KBM-7 (cell line): Measurements from ENCODE around the gene ATP6V0D1.
"Not testable (repeated sequence)": the region's sequence is repeated elsewhere in the genome, so short reads cannot be mapped to it uniquely, and the experiment has no call there.

ENCODE experiments used
- DNase-seq: peaks from one replicate; pipeline ENCODE4 v3.0.0-alpha.2; 2015
- in situ Hi-C: fragments of 300-500 bp; cut with MboI; formaldehyde crosslinking; loops from 2 replicates; pipeline ENCODE4 v1.14.3; 2020; ENCODE audit warnings: low sequenced_read_pairs, low pct_unique_long_range_greater_than_20kb, mixed read lengths

The ATP6V0D1 gene

DNA sequence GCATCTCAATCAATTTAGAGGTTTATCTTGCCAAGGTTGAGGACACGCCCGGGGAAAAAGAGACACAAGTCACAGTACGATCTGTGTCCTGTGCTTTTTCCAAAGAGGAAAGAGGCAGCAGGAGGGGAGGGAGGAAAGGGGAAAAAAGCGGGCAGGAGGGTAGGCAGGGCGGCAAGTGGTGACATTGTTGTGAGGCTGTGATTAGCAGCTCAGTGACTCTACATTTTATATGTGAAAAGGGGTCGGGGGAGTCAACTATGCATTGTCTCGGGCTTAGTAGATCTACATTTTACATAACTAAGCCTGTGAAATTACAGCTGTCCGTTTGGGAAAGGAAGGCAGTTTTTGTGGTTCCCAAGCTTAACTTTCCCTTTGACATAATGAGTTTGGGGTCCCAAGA, 25.5 kb upstream of the ATP6V0D1 start:
- in situ Hi-C loops, result no loop called here
- DNase-seq, result no peak

DNA sequence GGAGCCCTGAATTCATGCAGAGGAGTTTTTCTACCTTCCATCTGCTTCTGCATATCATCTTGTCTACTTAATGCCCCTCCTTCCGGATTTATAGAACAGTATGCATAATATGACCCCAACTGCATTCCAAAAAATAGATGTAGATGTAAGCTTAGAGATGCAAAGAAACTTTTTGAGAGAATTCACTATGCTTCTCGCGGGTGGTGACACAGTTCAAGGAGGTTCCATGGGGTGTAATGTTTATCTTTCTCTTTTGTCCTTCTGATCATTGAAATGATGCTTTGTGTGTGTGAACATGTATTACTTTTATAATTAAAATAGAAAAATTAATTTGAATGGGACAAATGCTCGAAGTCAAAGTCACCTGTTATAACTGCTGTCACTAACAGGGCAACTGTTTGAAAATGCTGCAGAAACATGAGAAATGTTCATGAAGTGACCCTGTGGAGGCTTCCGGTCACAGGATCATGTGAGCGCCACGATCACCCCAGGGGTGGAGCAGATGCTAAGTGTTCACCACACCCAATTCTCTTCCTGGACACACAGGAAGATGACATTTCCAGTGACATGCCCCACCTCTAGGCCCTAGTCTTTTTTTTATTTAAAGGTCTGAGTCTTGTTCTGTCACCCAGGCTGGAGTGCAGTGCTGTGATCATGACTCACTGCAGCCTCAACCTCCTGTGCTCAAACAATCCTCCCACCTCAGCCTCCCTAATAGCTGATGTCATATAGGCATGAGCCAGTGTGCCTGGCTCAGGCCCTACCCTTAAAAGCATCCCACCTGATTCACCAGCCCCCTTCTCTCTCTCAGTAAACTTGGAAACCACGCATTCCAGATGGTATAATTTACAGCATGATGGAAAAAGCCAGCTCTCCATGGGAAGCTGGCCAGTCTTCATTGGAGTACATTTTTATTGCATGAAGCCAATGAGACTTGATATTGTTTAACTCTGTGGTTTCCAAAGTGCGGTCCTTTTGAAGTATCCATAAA, 23.4 kb upstream of the ATP6V0D1 start:
- in situ Hi-C loops, result no loop called here

DNA sequence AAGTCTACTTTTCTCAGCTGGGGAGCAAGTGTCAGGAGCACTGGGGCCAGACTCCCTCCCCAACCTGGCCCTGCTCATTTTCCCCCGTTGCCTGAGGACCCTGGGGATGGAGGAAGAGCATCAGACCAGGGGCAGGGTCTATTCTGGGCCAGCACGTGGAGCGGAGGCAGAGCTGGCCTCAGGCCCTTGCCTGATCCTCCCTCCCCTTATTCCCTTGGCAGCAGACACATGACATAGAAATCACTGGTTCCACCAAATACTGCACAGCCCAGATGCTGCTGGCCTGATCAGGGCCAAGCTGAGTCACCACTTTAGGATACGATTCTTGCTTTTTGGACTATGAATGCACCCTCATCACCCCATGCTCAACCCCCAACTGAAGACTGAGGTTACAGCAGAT, 18.1 kb upstream of the ATP6V0D1 start:
- in situ Hi-C loops, result no loop called here
- DNase-seq, result no peak

More for the DNA sequence above, 23.4 kb upstream of the ATP6V0D1 start:
- no peak for DNase-seq

DNA sequence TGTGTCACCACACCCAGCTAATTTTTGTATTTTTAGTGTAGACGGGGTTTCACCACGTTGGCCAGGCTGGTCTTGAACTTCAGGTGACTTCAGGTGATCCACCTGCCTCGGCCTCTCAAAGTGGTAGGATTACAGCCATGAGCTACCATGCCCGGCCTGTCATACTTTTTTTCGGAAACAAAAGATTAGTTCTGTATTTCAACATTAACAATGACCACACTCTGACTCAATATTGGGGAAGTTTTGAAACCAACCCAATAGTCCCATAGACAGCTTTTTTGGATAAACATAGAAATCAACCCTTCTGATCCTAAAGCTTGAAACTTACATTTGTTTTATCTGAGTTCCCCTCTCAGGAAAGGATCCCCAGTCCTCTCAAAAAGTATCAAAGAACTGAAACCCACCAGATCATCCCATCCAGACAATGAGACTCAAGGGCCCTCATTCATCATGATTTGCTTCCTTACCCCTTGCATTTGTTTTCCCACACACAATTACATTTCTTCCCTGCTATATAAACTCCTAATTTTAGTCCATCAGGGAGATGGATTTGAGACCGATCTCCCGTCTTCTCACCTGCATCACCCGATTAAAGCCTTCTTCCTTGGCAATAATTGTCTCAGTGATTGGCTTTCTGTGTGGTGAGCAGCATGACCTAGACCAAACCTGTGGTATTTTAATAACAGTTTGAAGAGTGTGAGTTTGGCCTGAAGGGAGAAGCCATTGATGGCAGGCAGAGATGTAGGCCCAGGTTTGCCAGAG, 9.6 kb upstream of the ATP6V0D1 start:
- DNase-seq, result no peak
- in situ Hi-C loops, result no loop called here

DNA sequence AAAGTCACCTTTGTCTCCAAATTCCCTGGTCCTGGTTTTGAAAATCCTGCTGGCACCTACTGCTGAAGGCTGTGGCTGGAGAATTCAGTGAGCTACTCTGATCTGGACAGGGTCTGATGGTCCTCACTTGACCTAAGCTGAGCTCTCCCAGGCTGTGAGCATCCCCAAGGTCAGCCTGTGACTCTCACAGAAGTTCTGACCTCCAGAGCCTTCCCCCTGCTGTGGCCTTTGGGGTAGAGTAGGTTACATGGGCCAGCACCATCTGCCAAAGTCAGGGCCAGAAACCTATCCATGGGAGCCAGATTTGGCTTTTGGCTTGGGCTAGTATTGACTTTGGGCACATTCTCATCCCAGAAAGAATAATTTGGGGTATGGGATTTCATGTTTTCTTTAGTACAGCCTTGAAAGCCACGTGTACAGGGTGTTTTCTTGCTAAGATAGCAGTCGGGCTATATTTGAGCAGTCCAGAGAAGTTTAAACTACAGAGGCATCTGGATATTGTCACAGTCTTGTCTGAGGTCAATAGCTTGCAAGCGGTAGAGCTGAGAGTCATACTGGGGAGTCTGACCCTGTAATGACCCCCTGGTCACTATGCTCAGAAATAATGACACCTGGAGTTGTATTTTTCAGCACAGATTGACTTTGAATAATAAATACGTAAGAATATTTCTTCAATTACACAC, 8.6 kb upstream of the ATP6V0D1 start:
- no peak for DNase-seq
- in situ Hi-C loops, result no loop called here

DNA sequence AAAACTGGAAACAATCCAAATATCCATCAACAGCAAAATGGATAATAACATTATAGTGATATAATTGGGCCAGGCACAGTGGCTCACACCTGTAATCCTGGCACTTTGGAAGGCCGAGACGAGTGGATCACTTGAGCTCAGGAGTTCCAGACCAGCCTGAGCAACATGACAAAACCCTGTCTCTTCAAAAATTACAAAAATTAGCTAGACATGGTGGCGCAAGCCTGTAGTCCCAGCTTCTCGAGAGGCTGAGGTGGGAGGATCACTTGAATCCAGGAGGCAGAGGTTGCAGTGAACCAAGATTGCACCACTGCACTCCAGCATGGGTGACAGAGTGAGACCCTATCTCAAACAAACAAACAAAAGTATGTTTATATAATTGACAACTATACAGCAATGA, 6.6 kb upstream of the ATP6V0D1 start:
- in situ Hi-C loops, DNase-seq: not testable (repeated sequence)

DNA sequence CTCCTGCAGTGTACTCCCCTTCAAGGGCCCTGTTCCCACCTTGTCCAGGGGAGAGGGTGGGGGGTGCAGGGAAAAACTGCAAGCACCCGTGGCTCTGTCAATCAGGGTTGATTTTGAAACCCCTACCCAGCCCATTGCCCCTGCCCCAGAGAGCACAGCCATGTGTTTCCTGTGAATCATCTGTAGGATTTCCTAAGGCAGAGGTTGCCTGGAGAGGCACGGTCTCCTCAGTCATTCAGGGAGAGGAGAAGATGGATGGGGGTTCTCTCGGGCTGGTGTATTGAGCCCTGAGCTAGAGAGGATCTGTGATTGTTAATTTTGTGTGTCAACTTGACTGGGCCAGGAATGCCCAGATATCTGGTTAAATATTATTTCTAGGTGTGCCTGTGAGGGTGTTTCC, 5.8 kb upstream of the ATP6V0D1 start:
- in situ Hi-C loops, result no loop called here
- DNase-seq, result no peak

DNA sequence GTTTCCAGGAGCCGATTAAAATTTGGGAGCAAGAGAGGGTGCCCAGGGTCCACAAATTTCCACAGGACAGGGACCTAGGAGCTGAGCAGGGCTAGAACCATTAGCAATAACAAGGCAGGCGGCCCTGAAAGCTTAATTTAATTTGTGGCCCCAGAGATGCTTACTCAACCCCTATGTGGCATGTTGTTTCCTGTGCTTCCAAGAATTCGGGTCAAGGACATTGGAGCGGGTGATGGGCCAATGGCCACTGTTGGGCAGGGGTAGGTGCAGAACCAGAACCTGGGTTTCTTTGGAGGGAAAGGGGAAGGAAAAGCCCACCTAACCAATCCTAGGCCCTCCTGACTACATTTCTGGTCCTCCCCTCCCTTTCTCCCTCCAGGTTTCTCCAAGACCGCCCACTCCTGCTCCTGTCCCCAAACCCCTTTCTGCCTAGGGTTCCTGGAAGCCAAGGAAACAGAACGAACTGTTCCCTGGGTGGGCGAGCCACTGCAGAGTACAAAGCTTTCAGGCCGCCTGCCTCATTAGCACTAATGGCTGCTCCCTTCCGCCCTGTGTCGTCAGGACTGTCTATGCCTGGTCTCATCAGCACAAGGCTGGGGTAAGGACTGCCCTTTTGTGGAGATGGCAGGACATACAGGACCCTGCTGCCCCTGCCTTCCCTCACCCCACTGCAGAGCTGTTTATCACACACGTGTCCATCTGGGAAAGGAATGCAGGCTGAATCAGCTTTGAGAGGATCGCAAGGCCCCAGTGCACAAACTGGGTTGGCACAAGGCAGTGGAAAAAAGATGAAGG, 3.0 kb upstream of the ATP6V0D1 start:
- DNase-seq, result no peak
- in situ Hi-C loops, result no loop called here

DNA sequence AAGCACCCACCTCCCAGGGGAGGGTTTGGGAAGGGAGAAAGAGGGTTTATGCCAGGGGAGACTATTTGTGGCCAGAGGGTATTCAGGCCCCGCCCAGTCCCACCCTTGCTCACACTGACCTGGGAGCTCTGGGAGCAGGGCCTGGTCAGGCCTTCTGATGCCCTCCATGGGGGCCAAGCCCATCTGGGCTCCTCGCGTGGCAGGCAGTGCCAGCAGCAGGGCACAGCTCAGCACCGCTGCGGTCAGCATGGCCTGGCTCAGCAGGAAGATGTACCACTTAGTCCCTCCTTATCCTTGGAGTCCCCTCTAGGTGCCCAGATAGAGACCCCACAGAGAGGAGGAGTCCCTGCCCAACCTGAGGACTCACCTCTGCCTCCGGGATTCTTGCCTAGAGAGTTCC, 2.2 kb upstream of the ATP6V0D1 start, which contains the start of gene AGRP:
TSS of gene AGRP (minus strand) at position 398 of the 400 bp plus-strand sequence. CDS start at position 249, 149 bp downstream.
- in situ Hi-C loops, result no loop called here
- DNase-seq, result no peak

DNA sequence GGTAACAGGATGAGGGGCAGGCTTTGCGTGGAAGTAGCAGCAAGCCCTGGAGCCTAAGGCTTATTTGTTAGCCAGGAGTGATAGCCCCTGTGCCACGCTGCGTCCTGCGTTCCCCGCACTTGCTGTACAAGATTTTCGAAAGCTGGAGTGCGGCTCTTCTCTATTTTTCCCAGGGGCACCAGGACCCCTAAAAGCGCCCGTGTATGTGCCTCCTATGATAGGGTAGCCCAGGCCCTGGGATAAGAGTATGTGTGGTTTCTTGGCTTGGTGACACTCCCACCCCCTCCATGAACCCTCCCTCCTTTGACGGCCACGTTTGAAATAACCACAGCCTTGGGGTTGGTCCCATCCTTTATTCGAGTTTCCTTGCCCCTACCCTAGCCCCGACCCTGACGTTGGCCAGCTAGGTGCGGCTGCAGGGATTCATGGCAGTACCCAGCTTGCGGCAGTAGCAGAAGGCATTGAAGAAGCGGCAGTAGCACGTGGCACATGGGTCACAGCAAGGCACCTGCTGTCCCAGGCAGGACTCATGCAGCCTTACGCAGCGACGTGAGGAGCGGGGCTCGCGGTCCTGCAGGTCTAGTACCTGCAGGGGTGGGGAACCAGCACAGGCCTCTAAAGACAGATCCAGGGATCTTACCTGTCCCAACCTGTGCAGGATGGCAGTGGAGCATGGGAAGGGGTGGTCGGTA, 1.4 kb upstream of the ATP6V0D1 start:
- no peak for DNase-seq
- in situ Hi-C loops, result no loop called here

DNA sequence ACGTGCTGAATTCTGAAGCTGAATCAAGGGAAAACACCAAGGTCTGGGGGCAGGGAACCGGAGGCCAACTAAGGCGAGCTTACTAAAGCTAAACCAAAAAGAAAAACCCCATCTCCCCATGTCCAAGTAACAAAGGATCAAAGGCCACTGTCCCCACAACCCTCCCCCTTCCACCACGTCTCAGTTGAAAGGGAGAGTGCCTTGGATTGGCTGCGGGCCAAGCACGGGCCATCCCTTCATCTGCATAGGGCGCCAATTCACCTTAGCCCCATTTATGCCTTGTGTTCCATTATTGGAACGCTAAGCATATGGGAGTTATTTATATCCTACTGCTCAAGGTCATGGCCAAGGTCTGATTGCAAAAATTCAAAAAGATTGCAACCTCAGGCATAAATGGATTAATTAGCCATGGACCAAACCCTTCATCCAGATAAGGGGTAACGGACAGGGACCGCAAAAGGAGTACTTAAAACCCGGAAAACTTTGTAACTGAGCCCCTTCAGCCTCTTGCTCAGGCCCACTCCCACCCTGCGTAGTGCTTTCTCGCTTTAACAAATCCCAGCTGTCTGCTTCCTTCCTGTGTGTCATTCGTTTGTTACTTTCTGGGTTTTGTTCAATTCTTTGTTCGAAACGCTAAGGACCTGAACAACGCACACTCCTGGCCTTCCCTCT, 740 bp upstream of the ATP6V0D1 start:
- in situ Hi-C loops, result no loop called here
- DNase-seq, result peak; percentile 37

DNA sequence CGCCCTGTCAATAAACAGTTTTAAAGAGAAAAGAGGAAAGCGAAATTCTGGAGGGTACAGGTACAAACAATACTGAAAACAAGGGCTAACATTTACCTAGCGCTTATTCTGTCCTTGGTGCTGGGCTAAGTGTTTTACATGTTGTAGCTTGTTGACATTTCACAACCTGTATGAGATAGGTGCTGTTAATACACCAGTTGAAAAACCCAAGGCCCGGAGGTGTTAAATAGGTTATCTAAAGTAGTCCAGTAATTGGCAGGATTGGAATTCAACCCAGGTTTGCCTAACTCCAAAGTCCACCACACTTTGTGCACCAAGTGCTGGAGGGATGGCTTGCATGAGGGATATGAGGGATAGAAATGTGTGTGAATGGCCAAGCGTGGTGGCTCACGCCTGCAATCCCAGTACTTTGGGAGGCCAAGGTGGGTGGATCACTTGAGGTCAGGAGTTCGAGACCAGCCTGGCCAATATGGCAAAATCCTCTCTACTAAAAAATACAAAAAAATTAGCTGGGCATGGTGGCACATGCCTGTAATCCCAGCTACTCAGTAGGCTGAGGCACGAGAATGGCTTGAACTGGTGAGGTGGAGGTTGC, 2.9 kb downstream of the ATP6V0D1 start:
- in situ Hi-C loops, result no loop called here
- no peak for DNase-seq

DNA sequence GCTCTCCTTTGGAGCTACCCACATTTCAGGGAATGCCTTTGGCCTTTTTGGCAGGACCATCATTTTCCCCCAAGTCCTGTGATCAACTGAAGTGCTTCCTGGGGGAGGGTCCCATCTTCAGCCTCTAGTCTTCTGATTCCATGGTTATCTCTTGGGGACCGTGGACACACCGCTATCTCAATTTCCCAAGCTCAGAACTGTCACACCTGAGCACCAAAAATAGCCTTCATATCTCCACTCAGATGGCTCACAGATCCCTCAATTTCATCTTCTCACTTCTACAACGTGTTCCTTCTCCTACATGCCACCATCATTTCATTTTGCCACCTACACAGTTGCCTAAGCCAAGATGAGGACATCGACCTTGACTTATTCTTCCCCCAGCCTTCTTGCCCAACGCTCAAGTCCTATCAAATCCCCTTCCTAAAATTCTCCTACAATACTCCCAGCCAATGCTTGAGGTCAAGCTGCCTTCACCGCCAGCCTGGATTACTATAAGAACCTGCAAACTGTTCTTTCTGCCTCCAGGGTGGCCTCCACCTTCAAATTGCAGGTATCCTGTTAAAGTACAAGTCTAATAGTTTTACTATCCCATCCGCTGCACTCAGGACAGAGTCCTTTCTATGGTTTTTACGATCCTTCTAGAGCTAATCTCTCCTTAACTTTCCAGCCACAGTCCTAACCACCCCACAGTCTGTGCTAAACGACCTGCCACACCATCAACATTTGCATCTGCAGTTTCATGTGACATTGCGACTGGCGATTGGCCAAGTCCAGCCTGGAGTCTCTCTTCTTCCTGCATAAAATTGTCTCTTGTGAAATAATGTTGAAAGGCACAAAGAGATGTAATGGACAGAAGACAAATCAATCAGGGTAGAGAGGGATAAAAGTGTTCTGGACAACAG, 6.2 kb downstream of the ATP6V0D1 start:
- in situ Hi-C loops, result no loop called here
- DNase-seq, result no peak

DNA sequence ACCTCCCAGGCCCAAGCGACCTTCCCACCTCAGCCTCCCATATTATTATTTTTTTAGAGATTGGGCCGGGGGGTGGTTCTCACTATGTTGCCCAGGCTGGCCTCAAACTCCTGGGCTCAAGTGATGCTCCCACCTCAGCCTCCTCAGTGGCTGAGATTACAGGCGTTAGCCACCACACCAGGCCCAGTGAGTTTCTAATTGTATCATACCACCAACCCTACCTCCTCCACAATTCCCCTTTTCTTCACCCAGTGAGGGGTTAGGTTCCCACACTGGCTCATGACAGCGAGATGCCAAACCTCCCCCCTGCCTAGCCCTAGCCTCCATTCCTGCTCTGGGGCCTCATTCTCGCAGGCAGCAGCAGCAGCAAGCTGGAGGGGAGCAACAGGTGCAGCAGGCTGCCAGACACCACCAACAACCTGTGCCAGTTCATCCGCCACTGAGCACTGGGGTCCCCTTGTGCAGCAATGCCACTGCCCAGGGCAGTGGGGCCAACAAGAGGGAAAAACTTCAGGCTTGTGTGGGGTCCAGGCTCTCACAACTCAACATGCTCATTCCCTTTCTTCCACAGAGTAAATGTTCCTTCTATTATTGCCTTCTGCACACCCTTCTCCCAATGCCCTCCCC, 9.1 kb downstream of the ATP6V0D1 start:
- in situ Hi-C loops, result no loop called here
- no peak for DNase-seq

DNA sequence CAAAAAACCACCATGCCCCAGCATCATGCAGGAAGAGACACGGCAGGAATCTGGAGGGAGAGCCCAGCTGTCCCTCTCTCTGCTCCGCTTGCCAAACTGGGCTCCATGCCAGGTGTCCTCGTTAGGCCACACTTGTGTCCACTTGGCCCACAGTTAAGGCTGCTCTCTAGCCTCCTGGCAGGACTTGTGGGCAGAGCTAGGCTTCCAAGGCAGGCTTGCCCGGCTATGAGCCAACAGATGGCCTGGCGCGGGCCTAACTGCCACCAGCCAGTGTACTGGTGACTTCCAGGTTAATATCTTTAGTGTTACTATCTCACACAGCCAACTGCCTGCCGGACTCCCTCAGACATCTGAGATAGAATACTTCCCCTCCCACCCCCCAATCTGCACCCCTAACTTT, 10.6 kb downstream of the ATP6V0D1 start:
- DNase-seq, result no peak
- in situ Hi-C loops, result no loop called here

DNA sequence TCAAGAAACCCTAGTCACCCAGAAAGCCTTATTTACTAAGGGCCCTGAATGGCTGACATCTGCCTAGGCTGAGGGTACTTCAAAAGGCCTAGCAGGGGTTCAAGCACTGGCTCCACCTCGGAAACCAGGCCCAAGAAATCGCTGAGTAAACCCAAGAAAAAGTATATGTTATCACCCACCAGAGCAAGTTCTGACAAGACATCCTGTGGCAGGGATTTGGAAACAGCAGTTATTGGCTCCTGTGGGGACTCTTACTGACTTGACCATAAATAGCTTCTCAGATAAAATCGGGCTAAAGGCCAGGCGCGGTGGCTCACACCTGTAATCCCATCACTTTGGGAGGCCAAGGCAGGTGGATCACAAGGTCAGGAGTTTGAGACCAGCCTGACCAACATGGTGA, 12.2 kb downstream of the ATP6V0D1 start:
- in situ Hi-C loops, result no loop called here

More for the DNA sequence above, 12.2 kb downstream of the ATP6V0D1 start:
- DNase-seq, result no peak
